HepG2 (cell line): Measurements from ENCODE around the gene FKBP10. TPM values are rescaled to one million over a fixed set of nuclear protein-coding genes. Genes with fewer than 3 reads are reported as not detected.

Source experiments
- ATAC-seq: fragments of 200-7000 bp; cut with Tn5 transposase; 3 replicates; pipeline ENCODE4 v1.9.1; 2020; ENCODE audit warnings: mild to moderate bottlenecking, moderate library complexity
- BruUV-seq: library from RNA; stranded (reverse); fragments of 400-500 nt; replicated peaks from 2 replicates; lab custom pipeline; 2021; lab: Mats Ljungman, UMichigan
- CTCF ChIA-PET: fragments of 300-600 bp; formaldehyde crosslinking; extraction: SDS; loops from one replicate; lab custom pipeline; 2021; ENCODE audit warnings: low total read pairs, inconsistent platforms, low intra/inter-chr PET ratio; lab: Yijun Ruan, JAX
- POLR2A ChIA-PET: fragments of 350-600 bp; sonication (Branson Sonifier 250); formaldehyde crosslinking; loops from one replicate; lab custom pipeline; 2020; ENCODE audit warnings: antibody characterized with exemption, inconsistent platforms; lab: Yijun Ruan, JAX
- DNase-seq: peaks from one replicate; pipeline ENCODE4 v3.0.0-alpha.2; 2015; ENCODE audit warnings: low spot score
- FAIRE-seq: peaks from 3 replicates; lab custom pipeline; 2011; peaks lifted over from hg19 to GRCh38; lab: Jason Lieb, UNC
- H2AFZ ChIP-seq: one replicate; pipeline ENCODE4 v1.6.1; 2011; ENCODE audit warnings: low read length, inconsistent platforms
- H3K27ac ChIP-seq: fragments of 300-600 bp; 3 replicates; pipeline ENCODE4 v1.8.0; 2011; ENCODE audit warnings: mixed run types, mild to moderate bottlenecking, mixed read lengths, low read length, inconsistent platforms; ENCODE audit not compliant: insufficient read depth; ENCODE audit errors: extremely low read length
- H3K27me3 ChIP-seq, 2 experiments: fragments of 200-600 bp in 1 of 2; 2 replicates in 1 of 2; 3 replicates in 1 of 2; pipeline versions ENCODE4 v1.6.0 to v1.8.0; 2011; ENCODE audit warnings: low read length in 2 of 2, mild to moderate bottlenecking in 2 of 2, moderate library complexity in 2 of 2, inconsistent platforms in 1 of 2; ENCODE audit not compliant: insufficient read depth in 2 of 2, control insufficient read depth in 1 of 2
- H3K36me3 ChIP-seq, 2 experiments: fragments of 200-600 bp in 1 of 2; replicated peaks in 1 of 2; 2 replicates in 1 of 2; 3 replicates in 1 of 2; pipeline versions ENCODE4 v1.5.1 to v1.8.0; 2011; ENCODE audit warnings: low read length in 2 of 2, inconsistent platforms in 1 of 2; ENCODE audit not compliant: insufficient read depth in 2 of 2, control insufficient read depth in 1 of 2
- H3K4me1 ChIP-seq: 2 replicates; pipeline ENCODE4 v1.5.1; 2012; ENCODE audit warnings: low read length, inconsistent platforms; ENCODE audit not compliant: insufficient read depth
- H3K4me2 ChIP-seq: 2 replicates; pipeline ENCODE4 v1.6.0; 2011; ENCODE audit warnings: low read depth, low read length, inconsistent platforms
- H3K4me3 ChIP-seq, 3 experiments: fragments of 200-600 bp in 1 of 3; sonication (generic), shearing (Covaris generic) in 1 of 3; replicated peaks in 1 of 3; 2 replicates each; pipeline ENCODE4 v1.5.1; 2011 to 2016; ENCODE audit warnings: low read length in 3 of 3, inconsistent platforms in 2 of 3, low read depth in 2 of 3, mild to moderate bottlenecking in 2 of 3, control low read depth in 1 of 3, mixed read lengths in 1 of 3; ENCODE audit not compliant: insufficient read depth in 1 of 3
- H3K79me2 ChIP-seq: one replicate; pipeline ENCODE4 v1.6.1; 2011; ENCODE audit warnings: low read length, inconsistent platforms; ENCODE audit not compliant: insufficient read depth
- H3K9ac ChIP-seq: 2 replicates; pipeline ENCODE4 v1.6.0; 2011; ENCODE audit warnings: mild to moderate bottlenecking, low read depth, low read length, inconsistent platforms; ENCODE audit not compliant: insufficient read depth
- H3K9me3 ChIP-seq: 2 replicates; pipeline ENCODE4 v1.5.1; 2012; ENCODE audit warnings: mild to moderate bottlenecking, low read length
- H4K20me1 ChIP-seq: 2 replicates; pipeline ENCODE4 v1.6.0; 2011; ENCODE audit warnings: inconsistent platforms, mild to moderate bottlenecking, low read length, moderate library complexity; ENCODE audit not compliant: insufficient read depth
- ATF7 ChIP-seq, 2 experiments: fragments of 450-650 bp in 1 of 2; sonication (generic) in 1 of 2; formaldehyde crosslinking in 1 of 2; IDR thresholded peaks; 2 replicates each; pipeline versions ENCODE4 v1.4.0 to v1.6.1; 2016 to 2020; ENCODE audit warnings: antibody characterized with exemption in 1 of 2, mild to moderate bottlenecking in 1 of 2, missing genetic modification reagents in 1 of 2
- DNMT1 ChIP-seq: sonication (generic); formaldehyde crosslinking; IDR thresholded peaks from 2 replicates; pipeline ENCODE4 v1.5.1; 2020; ENCODE audit warnings: mild to moderate bottlenecking, missing genetic modification reagents
- HHEX ChIP-seq: IDR thresholded peaks from 2 replicates; pipeline ENCODE4 v1.6.1; 2016; ENCODE audit warnings: control low read depth
- RAD21 ChIP-seq: fragments of 450-650 bp; formaldehyde crosslinking; IDR thresholded peaks from 2 replicates; pipeline ENCODE4 v1.5.0; 2020; ENCODE audit warnings: mild to moderate bottlenecking
- RBM22 ChIP-seq: fragments of 200-400 bp; formaldehyde crosslinking; optimal IDR thresholded peaks from 2 replicates; pipeline ENCODE3; 2017; ENCODE audit warnings: mild to moderate bottlenecking, low read length, moderate library complexity
- SNAPC4 ChIP-seq: sonication (generic); formaldehyde crosslinking; IDR thresholded peaks from 2 replicates; pipeline ENCODE4 v1.4.0; 2020; ENCODE audit warnings: mild to moderate bottlenecking, missing genetic modification reagents
- SPEN ChIP-seq: sonication (generic); formaldehyde crosslinking; IDR thresholded peaks from 2 replicates; pipeline ENCODE4 v1.5.1; 2020; ENCODE audit warnings: low read depth, mild to moderate bottlenecking, missing genetic modification reagents
- ZNF460 ChIP-seq: sonication (generic); formaldehyde crosslinking; IDR thresholded peaks from 2 replicates; pipeline ENCODE4 v1.5.1; 2020; ENCODE audit warnings: missing genetic modification reagents, mild to moderate bottlenecking, borderline replicate concordance
- ZNF629 ChIP-seq: sonication (generic); formaldehyde crosslinking; conservative IDR thresholded peaks from 2 replicates; pipeline ENCODE4 v1.5.0; 2020; ENCODE audit warnings: missing genetic modification reagents
- ZSCAN25 ChIP-seq: sonication (generic); formaldehyde crosslinking; IDR thresholded peaks from 2 replicates; pipeline ENCODE4 v1.8.0; 2022; ENCODE audit warnings: mild to moderate bottlenecking, missing genetic modification reagents
- WGBS: methylation state at CpG from one replicate; pipeline ENCODE4 v1.1.6; 2017; ENCODE audit warnings: low lambda C conversion rate; 5-methylcytosine and 5-hydroxymethylcytosine counted together
- in situ Hi-C: cut with HindIII; loops from 2 replicates; pipeline ENCODE4 v1.10.0; 2017; ENCODE audit warnings: low pct_unique_long_range_greater_than_20kb; ENCODE audit not compliant: extremely low pct_ligation_motif_present
- intact Hi-C: fragments of 100-400 bp; cut with micrococcal nuclease; formaldehyde crosslinking; loops from one replicate; pipeline ENCODE4 v1.10.0; 2022; ENCODE audit not compliant: unreplicated experiment
- polyA plus RNA-seq, 8 experiments: library from polyadenylated mRNA; depleted of rRNA in 3 of 8; stranded (reverse) in 7 of 8; unstranded in 1 of 8; fragments of >200 nt; fragmentation: Illumina TruSeq in 4 of 8; extraction: Trizol in 4 of 8; gene quantifications; 2 replicates each; pipeline versions ENCODE4 v1.2.1 to v1.2.3, GENCODE V29; 2011 to 2016; ENCODE audit warnings: low read depth in 4 of 8, missing spikeins in 1 of 8, mixed read lengths in 1 of 8; ENCODE audit not compliant: insufficient read depth in 1 of 8
- total RNA-seq, 5 experiments: library from RNA; depleted of rRNA; stranded (reverse); fragments of >200 nt; fragmentation: Illumina TruSeq; extraction: Trizol; gene quantifications; 2 replicates each; pipeline ENCODE4 v1.2.3, GENCODE V29; 2016; ENCODE audit warnings: low read depth in 1 of 5
- TF ChIP-seq, protein P1 (sequence below): IDR thresholded peaks from 2 replicates; pipeline ENCODE4 v1.6.1; 2016; ENCODE audit warnings: low read depth, borderline replicate concordance
- TF ChIP-seq, protein P2 (sequence below): IDR thresholded peaks from 2 replicates; pipeline ENCODE4 v1.6.1; 2016; ENCODE audit warnings: control low read depth

The FKBP10 gene
- total and polyA plus RNA-seq, 2 of the 13 experiments (the other 11 are each of a cell fraction or from before 2014, with no cell fraction given), result 149 to 573 TPM

GRCh38 chr17:41782142-41782541, 30.7 kb upstream of the FKBP10 start:
- Histone ChIP-seq H3K4me2 (no peak overlapping the region), H2AFZ (no peak overlapping the region), H3K4me1 (peaks cover 50% of the 10 kb centered on the region), H3K27me3 (no peaks in the 10 kb centered on the region), H4K20me1 (peaks cover 3% of the 10 kb centered on the region), H3K79me2 (peaks cover 6% of the 10 kb centered on the region), H3K36me3 (no peaks in the 10 kb centered on the region), H3K4me3 (no peak overlapping the region), H3K9ac (no peak overlapping the region), H3K9me3 (no peaks in the 10 kb centered on the region), H3K27ac (no peak overlapping the region)
- intact Hi-C loops, result no loop called here
- in situ Hi-C loops, result no loop called here
- CTCF ChIA-PET, result interaction anchor here (0.9 kb wide), 1 partner anchor 20 kb away, joined by 3 read pairs; no protein-coding TSS in a partner anchor
- BruUV-seq, result no TSS peak
- TF ChIP-seq SPEN (CRISPR knock-in tag) (no peak), ATF7 (IDR thresholded peaks at IDR 0.05) (no peak), ATF7 (CRISPR knock-in tag; IDR thresholded peaks at IDR 0.05) (no peak), RAD21 (CRISPR knock-in tag) (no peak), SNAPC4 (CRISPR knock-in tag) (no peak), ZNF629 (CRISPR knock-in tag) (no peak), HHEX (no peak), RBM22 (no peak), DNMT1 (CRISPR knock-in tag) (no peak), ZNF460 (CRISPR knock-in tag) (no peak), ZSCAN25 (CRISPR knock-in tag) (no peak)
- TF ChIP-seq, protein P1, sequence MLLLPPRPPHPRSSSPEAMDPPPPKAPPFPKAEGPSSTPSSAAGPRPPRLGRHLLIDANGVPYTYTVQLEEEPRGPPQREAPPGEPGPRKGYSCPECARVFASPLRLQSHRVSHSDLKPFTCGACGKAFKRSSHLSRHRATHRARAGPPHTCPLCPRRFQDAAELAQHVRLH, result no peak
- TF ChIP-seq, protein P2, sequence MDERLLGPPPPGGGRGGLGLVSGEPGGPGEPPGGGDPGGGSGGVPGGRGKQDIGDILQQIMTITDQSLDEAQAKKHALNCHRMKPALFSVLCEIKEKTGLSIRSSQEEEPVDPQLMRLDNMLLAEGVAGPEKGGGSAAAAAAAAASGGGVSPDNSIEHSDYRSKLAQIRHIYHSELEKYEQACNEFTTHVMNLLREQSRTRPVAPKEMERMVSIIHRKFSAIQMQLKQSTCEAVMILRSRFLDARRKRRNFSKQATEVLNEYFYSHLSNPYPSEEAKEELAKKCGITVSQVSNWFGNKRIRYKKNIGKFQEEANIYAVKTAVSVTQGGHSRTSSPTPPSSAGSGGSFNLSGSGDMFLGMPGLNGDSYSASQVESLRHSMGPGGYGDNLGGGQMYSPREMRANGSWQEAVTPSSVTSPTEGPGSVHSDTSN (CRISPR knock-in tag), result no peak
- FAIRE-seq (no peak), DNase-seq (no peak), ATAC-seq (no peak)
- POLR2A ChIA-PET, result interaction anchor here (0.7 to 2.8 kb wide), 4 partner anchors 9 to 18 kb away, joined by 3 to 14 read pairs (median 4); no protein-coding TSS in a partner anchor
- 100% methylated on average over 4 of the region's 4 CpGs for WGBS
